Fibroblast of pulmonary artery (primary cell): ENCODE results near the gene ST3GAL3.

Experiments used
- DNase-seq: peaks from one replicate; pipeline ENCODE4 v3.0.0-alpha.2; 2010; ENCODE audit warnings: low read depth
- H3K4me3 ChIP-seq: replicated peaks from 2 replicates; pipeline ENCODE4 v1.5.1; 2011; ENCODE audit warnings: low read depth, mild to moderate bottlenecking, control low read depth, low read length, moderate library complexity
- CTCF ChIP-seq: IDR thresholded peaks from 2 replicates; pipeline ENCODE4 v1.5.1; 2011; ENCODE audit warnings: mild to moderate bottlenecking, control low read depth, low read length, inconsistent platforms; ENCODE audit errors: missing control alignments

Gene ST3GAL3

GRCh38 chr1:43901196-43901961 lies 194.0 kb downstream of the ST3GAL3 start:
- DNase-seq, result no peak
- H3K4me3 ChIP-seq, result no peak overlapping the region
- no peak for TF ChIP-seq CTCF

- H3K4me3 ChIP-seq, result no peak overlapping the region
- no peak for DNase-seq
- no peak for TF ChIP-seq CTCF
Observed at GRCh38 chr1:43902058-43902831, 194.9 kb downstream of the ST3GAL3 start.

GRCh38 chr1:43904660-43905551 lies 197.6 kb downstream of the ST3GAL3 start:
- TF ChIP-seq CTCF, result no peak
- no peak for DNase-seq

GRCh38 chr1:43908226-43908625 lies 200.9 kb downstream of the ST3GAL3 start:
- no peak for DNase-seq
- no peak for TF ChIP-seq CTCF
- H3K4me3 ChIP-seq, result no peak overlapping the region

More at GRCh38 chr1:43904660-43905551, 197.6 kb downstream of the ST3GAL3 start:
- H3K4me3 ChIP-seq, result no peak overlapping the region

GRCh38 chr1:43908858-43909257 lies 201.5 kb downstream of the ST3GAL3 start:
- no peak for DNase-seq
- H3K4me3 ChIP-seq, result no peak overlapping the region
- no peak for TF ChIP-seq CTCF

- no peak for TF ChIP-seq CTCF
- no peak for DNase-seq
- H3K4me3 ChIP-seq, result no peak overlapping the region
Observed at GRCh38 chr1:43910343-43910742, 203.0 kb downstream of the ST3GAL3 start.
